Mesendoderm (in vitro differentiated cells): ENCODE results near the gene EPHB2.
"Not testable (repeated sequence)": the region's sequence is repeated elsewhere in the genome, so short reads cannot be mapped to it uniquely, and the experiment has no call there.

Experiments used
- DNase-seq: peaks from one replicate; pipeline ENCODE4 v3.0.0; 2013
- H2AK5ac ChIP-seq: 2 replicates; pipeline ENCODE4 v1.6.1; 2013; ENCODE audit warnings: low read length, inconsistent platforms
- H2BK120ac ChIP-seq: 2 replicates; pipeline ENCODE4 v1.6.1; 2013; ENCODE audit warnings: low read depth, mild to moderate bottlenecking, low read length, moderate library complexity, mixed read lengths
- H2BK15ac ChIP-seq: replicated peaks from 2 replicates; pipeline ENCODE4 v1.6.1; 2013; ENCODE audit warnings: low read depth, mild to moderate bottlenecking, moderate library complexity
- H2BK5ac ChIP-seq: 2 replicates; pipeline ENCODE4 v1.6.1; 2013; ENCODE audit warnings: low read length, inconsistent platforms
- H3K18ac ChIP-seq: 2 replicates; pipeline ENCODE4 v1.6.1; 2013; ENCODE audit warnings: mild to moderate bottlenecking, low read length, mixed read lengths
- H3K23ac ChIP-seq: one replicate; pipeline ENCODE4 v1.6.1; 2013; ENCODE audit warnings: low read length
- H3K27ac ChIP-seq: 2 replicates; pipeline ENCODE4 v1.5.1; 2013; ENCODE audit warnings: low read depth, mild to moderate bottlenecking, inconsistent platforms, low read length, moderate library complexity
- H3K27me3 ChIP-seq: 2 replicates; pipeline ENCODE4 v1.6.1; 2013; ENCODE audit warnings: low read length, control low read depth, mild to moderate bottlenecking, inconsistent platforms; ENCODE audit not compliant: insufficient read depth, poor library complexity
- H3K36me3 ChIP-seq: 2 replicates; pipeline ENCODE4 v1.6.1; 2013; ENCODE audit warnings: low read length, inconsistent platforms; ENCODE audit not compliant: control insufficient read depth, insufficient read depth
- H3K4ac ChIP-seq: one replicate; pipeline ENCODE4 v1.6.1; 2013; ENCODE audit warnings: low read depth, mild to moderate bottlenecking, low read length, moderate library complexity
- H3K4me1 ChIP-seq: 2 replicates; pipeline ENCODE4 v1.6.1; 2013; ENCODE audit warnings: low read depth, low read length, inconsistent platforms; ENCODE audit not compliant: control insufficient read depth
- H3K4me2 ChIP-seq: 2 replicates; pipeline ENCODE4 v1.6.1; 2013; ENCODE audit warnings: low read length
- H3K4me3 ChIP-seq: 2 replicates; pipeline ENCODE4 v1.5.1; 2013; ENCODE audit warnings: mild to moderate bottlenecking, low read length
- H3K56ac ChIP-seq: one replicate; pipeline ENCODE4 v1.6.1; 2013; ENCODE audit warnings: low read length
- H3K79me1 ChIP-seq: 2 replicates; pipeline ENCODE4 v1.6.1; 2013; ENCODE audit warnings: low read length, inconsistent platforms
- H3K79me2 ChIP-seq: 2 replicates; pipeline ENCODE4 v1.6.1; 2013; ENCODE audit warnings: mild to moderate bottlenecking, low read length; ENCODE audit not compliant: control insufficient read depth, insufficient read depth
- H3K9ac ChIP-seq: 2 replicates; pipeline ENCODE4 v1.6.1; 2013; ENCODE audit warnings: low read length, inconsistent platforms
- H4K5ac ChIP-seq: one replicate; pipeline ENCODE4 v1.6.1; 2013; ENCODE audit warnings: low read length
- H4K8ac ChIP-seq: one replicate; pipeline ENCODE4 v1.6.1; 2013; ENCODE audit warnings: low read depth, mild to moderate bottlenecking, control low read depth, low read length, moderate library complexity
- WGBS: extraction: QIAGEN DNeasy Blood & Tissue Kit; methylation state at CpG from one replicate; pipeline ENCODE4 v1.1.7; 2013; ENCODE audit warnings: low lambda C conversion rate, missing lambda C conversion rate; ENCODE audit not compliant: insufficient coverage; ENCODE audit errors: extremely low coverage; 5-methylcytosine and 5-hydroxymethylcytosine counted together

Gene EPHB2

DNA sequence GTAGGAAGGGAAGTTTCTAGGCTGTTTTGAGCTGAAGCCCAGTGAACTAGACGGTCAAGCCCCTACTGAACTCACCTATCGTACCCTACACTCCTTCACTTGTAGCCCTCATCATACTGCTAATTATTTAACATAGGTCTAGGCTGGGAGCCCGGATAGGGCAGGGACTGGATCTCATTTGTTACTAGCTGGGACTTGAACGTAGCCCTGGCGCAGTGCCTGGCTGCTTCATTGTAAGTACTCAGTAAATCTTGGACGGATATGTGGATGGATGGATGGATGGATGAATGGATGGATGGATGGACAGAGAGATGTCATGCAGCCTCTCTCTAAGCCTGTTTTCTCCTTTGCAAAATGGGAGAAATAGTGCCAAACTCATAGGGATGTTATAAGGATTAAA, 129.2 kb downstream of the EPHB2 start:
- H3K4me3 ChIP-seq, result no peak overlapping the region
- no peak overlapping the region for H2BK15ac ChIP-seq
- H3K4ac ChIP-seq, result no peak overlapping the region
- H3K79me2 ChIP-seq, result no peaks in the 10 kb centered on the region
- no peak overlapping the region for H2BK120ac ChIP-seq
- H3K27me3 ChIP-seq, result no peaks in the 10 kb centered on the region
- H4K5ac ChIP-seq, result no peak overlapping the region
- H3K4me2 ChIP-seq, result no peak overlapping the region
- no peaks in the 10 kb centered on the region for H3K79me1 ChIP-seq
- WGBS, result no CpG with 5 or more reads among the region's 6 CpGs
- no peak overlapping the region for H3K9ac ChIP-seq
- H2BK5ac ChIP-seq, result no peak overlapping the region
- H3K56ac ChIP-seq, result no peak overlapping the region
- no peak for DNase-seq
- H4K8ac ChIP-seq, result no peak overlapping the region
- H3K27ac ChIP-seq, result no peak overlapping the region
- H3K36me3 ChIP-seq, result no peaks in the 10 kb centered on the region
- H2AK5ac ChIP-seq, result no peak overlapping the region
- no peak overlapping the region for H3K23ac ChIP-seq
- no peak overlapping the region for H3K18ac ChIP-seq
- H3K4me1 ChIP-seq, result no peaks in the 10 kb centered on the region

DNA sequence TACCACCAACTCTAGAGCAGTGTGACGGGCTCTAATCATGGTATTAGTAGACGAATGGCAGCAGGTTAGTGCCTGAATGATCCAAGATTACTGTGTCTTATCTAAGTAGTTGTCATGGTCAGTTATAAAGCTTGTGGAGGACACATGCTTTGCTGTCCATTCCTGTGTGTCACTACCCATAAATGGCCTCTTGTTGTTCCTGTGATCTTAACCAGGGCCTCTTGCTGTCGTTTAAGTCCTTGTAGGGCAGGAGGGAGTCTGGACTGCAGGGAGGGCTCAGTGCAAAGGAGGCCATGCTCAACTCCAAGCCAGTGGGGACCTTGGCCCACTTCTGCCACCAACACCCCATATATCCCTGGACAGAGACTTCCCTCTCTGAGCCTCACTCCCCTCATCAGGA, 130.5 kb downstream of the EPHB2 start:
- no CpG with 5 or more reads among the region's 3 CpGs for WGBS
- Histone ChIP-seq H3K4me2 (no peak overlapping the region), H2BK120ac (no peak overlapping the region), H3K4me1 (no peaks in the 10 kb centered on the region), H3K36me3 (no peaks in the 10 kb centered on the region), H3K18ac (no peak overlapping the region), H2AK5ac (no peak overlapping the region), H3K27ac (no peak overlapping the region), H3K4ac (no peak overlapping the region), H3K9ac (no peak overlapping the region), H3K79me1 (no peaks in the 10 kb centered on the region), H4K8ac (no peak overlapping the region), H3K56ac (no peak overlapping the region), H3K79me2 (no peaks in the 10 kb centered on the region), H3K23ac (no peak overlapping the region), H3K4me3 (no peak overlapping the region), H2BK5ac (no peak overlapping the region), H2BK15ac (no peak overlapping the region), H3K27me3 (no peaks in the 10 kb centered on the region), H4K5ac (no peak overlapping the region)
- no peak for DNase-seq

DNA sequence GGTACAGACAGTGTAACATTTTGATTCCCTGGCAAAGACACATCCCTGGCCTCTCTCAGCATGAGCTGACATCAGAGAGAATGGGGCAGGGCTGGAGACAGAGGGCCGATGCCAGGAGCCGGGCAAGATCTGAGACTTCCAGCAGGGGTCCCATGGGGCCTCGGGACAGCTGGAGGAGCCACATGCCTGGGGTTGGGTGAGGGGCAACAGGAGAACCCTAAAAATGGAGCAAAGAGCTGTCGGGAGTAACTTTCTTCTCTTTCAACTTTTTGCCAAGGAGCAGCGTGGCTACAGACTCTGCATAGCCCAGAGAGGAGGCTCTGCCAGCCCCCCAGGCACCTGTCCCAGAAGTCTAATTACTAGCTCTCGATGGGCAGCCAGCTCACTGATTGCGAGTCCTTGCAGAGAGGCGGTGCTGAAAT, 131.2 kb downstream of the EPHB2 start:
- Histone ChIP-seq H2AK5ac (no peak overlapping the region), H3K79me2 (no peaks in the 10 kb centered on the region), H3K4me1 (no peaks in the 10 kb centered on the region), H3K9ac (no peak overlapping the region), H2BK15ac (no peak overlapping the region), H3K18ac (no peak overlapping the region), H3K79me1 (no peaks in the 10 kb centered on the region), H2BK120ac (no peak overlapping the region), H3K27ac (no peak overlapping the region), H4K5ac (no peak overlapping the region), H3K36me3 (no peaks in the 10 kb centered on the region), H3K4me2 (no peak overlapping the region), H3K27me3 (no peaks in the 10 kb centered on the region), H3K56ac (no peak overlapping the region), H3K4ac (no peak overlapping the region), H4K8ac (no peak overlapping the region), H3K23ac (no peak overlapping the region), H3K4me3 (no peak overlapping the region), H2BK5ac (no peak overlapping the region)
- no peak for DNase-seq
- WGBS, result no CpG with 5 or more reads among the region's 8 CpGs

DNA sequence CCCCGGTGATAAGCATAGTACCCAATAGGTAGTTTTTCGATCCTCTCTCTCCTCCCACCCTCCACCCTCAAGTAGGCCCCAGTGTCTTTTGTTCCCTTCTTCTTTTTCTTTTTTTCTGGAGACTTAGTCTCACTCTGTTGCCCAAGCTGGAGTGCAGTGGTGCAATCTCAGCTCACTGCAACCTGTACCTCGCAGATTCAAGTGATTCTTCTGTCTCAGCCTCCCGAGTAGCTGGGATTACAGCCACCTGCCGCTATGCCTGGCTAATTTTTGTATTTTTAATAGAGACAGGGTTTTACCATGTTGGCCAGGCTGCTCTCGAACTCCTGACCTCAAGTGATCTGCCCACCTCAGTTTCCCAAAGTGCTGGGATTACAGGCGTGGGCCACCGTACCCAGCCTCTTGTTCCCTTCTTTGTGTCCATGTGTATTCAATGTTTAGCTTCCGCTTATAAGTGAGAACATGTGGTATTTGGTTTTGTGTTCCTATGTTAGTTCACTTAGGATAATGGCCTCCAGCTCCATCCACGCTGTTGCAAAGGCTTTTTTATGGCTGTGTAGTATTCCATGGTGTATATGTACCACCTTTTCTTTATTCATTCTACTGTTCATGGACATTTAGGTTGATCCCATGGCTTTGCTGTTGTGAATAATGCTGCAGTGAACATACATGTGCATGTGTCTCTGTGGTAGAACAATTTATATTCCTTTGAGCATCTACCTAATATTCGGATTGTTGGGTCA, 133.0 kb downstream of the EPHB2 start:
- not testable (repeated sequence) for H2BK5ac ChIP-seq, H3K27ac ChIP-seq, H3K18ac ChIP-seq, H2AK5ac ChIP-seq, H3K79me1 ChIP-seq, H3K56ac ChIP-seq, H3K9ac ChIP-seq, H3K4me2 ChIP-seq, H3K4me1 ChIP-seq, H2BK15ac ChIP-seq, H2BK120ac ChIP-seq, H4K8ac ChIP-seq, H3K27me3 ChIP-seq, H3K23ac ChIP-seq, H3K36me3 ChIP-seq, H3K4ac ChIP-seq, H4K5ac ChIP-seq, DNase-seq, H3K79me2 ChIP-seq, H3K4me3 ChIP-seq
- WGBS, result no CpG with 5 or more reads among the region's 11 CpGs

DNA sequence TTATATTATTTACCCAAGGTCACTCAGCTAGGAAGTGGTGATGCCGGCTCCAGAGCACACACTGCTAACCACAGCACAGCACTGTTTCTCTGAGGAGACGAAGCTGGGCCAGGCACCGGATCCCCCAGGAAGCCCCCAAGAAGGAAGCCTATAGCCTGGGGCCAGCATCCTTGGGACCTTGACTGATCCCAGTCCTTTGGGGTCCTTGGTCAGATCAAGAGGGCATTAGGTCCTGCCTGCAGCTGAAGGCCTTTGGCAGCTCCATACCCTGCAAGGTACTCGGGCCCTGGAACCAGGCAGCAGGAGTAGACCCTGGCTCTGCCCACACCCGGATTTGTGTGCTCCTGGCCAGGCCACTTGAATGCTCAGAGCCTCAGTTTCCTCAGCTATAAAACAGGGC, 134.0 kb downstream of the EPHB2 start:
- no peaks in the 10 kb centered on the region for H3K79me1 ChIP-seq
- no peak for DNase-seq
- H3K4ac ChIP-seq, result no peak overlapping the region
- H3K9ac ChIP-seq, result no peak overlapping the region
- no peak overlapping the region for H2BK15ac ChIP-seq
- H3K18ac ChIP-seq, result no peak overlapping the region
- no peaks in the 10 kb centered on the region for H3K36me3 ChIP-seq
- no peak overlapping the region for H3K4me3 ChIP-seq
- H2AK5ac ChIP-seq, result no peak overlapping the region
- no peak overlapping the region for H3K4me2 ChIP-seq
- H3K56ac ChIP-seq, result no peak overlapping the region
- no CpG with 5 or more reads among the region's 5 CpGs for WGBS
- H3K23ac ChIP-seq, result no peak overlapping the region
- H3K27ac ChIP-seq, result no peak overlapping the region
- H2BK5ac ChIP-seq, result no peak overlapping the region
- no peaks in the 10 kb centered on the region for H3K4me1 ChIP-seq
- no peak overlapping the region for H4K8ac ChIP-seq
- H3K79me2 ChIP-seq, result no peaks in the 10 kb centered on the region
- no peak overlapping the region for H4K5ac ChIP-seq
- H3K27me3 ChIP-seq, result no peaks in the 10 kb centered on the region
- H2BK120ac ChIP-seq, result no peak overlapping the region

DNA sequence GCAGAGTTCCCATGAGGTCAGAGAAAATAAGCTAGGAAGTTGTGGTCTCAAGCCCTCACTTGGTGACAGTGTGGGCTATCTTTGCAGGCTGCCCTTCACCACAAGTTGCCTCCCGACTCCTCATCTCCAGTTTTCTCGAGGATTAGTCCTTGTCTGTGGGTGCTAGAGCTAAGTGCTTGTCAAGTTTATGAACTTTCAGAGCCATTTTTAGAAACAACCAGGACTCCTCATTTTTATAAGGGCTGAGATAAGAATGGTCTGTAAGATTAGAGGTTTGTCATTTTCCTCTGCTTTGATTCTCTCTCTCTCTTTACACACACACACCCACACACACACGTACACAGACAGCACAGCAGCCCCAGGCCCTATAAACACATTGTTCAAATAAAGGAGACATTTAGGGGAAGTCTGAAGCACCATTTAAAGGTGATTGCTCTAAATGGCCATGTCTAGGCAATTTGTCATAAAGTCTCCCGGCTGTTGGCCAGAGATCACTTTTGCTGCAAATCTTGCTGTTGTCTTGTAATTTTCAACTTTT, 134.8 kb downstream of the EPHB2 start:
- no peak overlapping the region for H3K9ac ChIP-seq
- no peaks in the 10 kb centered on the region for H3K79me1 ChIP-seq
- no peak overlapping the region for H2AK5ac ChIP-seq
- H3K4ac ChIP-seq, result no peak overlapping the region
- no peak overlapping the region for H2BK15ac ChIP-seq
- no peak overlapping the region for H3K56ac ChIP-seq
- H4K5ac ChIP-seq, result no peak overlapping the region
- H3K27ac ChIP-seq, result no peak overlapping the region
- no CpG with 5 or more reads among the region's 4 CpGs for WGBS
- no peak overlapping the region for H3K18ac ChIP-seq
- H4K8ac ChIP-seq, result no peak overlapping the region
- no peak for DNase-seq
- no peak overlapping the region for H3K4me2 ChIP-seq
- H3K23ac ChIP-seq, result no peak overlapping the region
- H3K27me3 ChIP-seq, result no peaks in the 10 kb centered on the region
- H2BK5ac ChIP-seq, result no peak overlapping the region
- no peak overlapping the region for H2BK120ac ChIP-seq
- no peaks in the 10 kb centered on the region for H3K79me2 ChIP-seq
- no peaks in the 10 kb centered on the region for H3K36me3 ChIP-seq
- H3K4me3 ChIP-seq, result no peak overlapping the region
- H3K4me1 ChIP-seq, result no peaks in the 10 kb centered on the region
